RWPE2 (cell line): Measurements from ENCODE around the gene CNTNAP5.

Experiments
- ATAC-seq: fragments of 200-7000 bp; cut with Tn5 transposase; 3 replicates; pipeline ENCODE4 v1.9.1; 2021; ENCODE audit warnings: low read depth
- DNase-seq: peaks from one replicate; pipeline ENCODE4 v3.0.0-alpha.2; 2020; ENCODE audit warnings: low spot score
- H3K27ac ChIP-seq: fragments of 450-650 bp; 2 replicates; pipeline ENCODE4 v1.5.1; 2017; ENCODE audit warnings: mild to moderate bottlenecking; ENCODE audit not compliant: poor library complexity, severe bottlenecking
- H3K27me3 ChIP-seq: fragments of 250-450 bp; sonication (Bioruptor Pico); 2 replicates; pipeline ENCODE4 v1.5.1; 2021; ENCODE audit warnings: mild to moderate bottlenecking, moderate library complexity; ENCODE audit not compliant: insufficient read depth, poor library complexity, severe bottlenecking
- H3K36me3 ChIP-seq: fragments of 250-450 bp; sonication (Bioruptor Pico); 2 replicates; pipeline ENCODE4 v1.5.1; 2020; ENCODE audit warnings: low read depth, mild to moderate bottlenecking, moderate library complexity
- H3K4me1 ChIP-seq: fragments of 250-450 bp; sonication (Bioruptor Pico); 2 replicates; pipeline ENCODE4 v1.5.1; 2021; ENCODE audit warnings: mild to moderate bottlenecking, moderate library complexity; ENCODE audit not compliant: insufficient read depth, poor library complexity, severe bottlenecking
- H3K4me3 ChIP-seq: fragments of 250-450 bp; sonication (Bioruptor Pico); 2 replicates; pipeline ENCODE4 v1.5.1; 2021; ENCODE audit warnings: mild to moderate bottlenecking, moderate library complexity; ENCODE audit not compliant: severe bottlenecking
- H3K9me3 ChIP-seq: fragments of 250-450 bp; sonication (Bioruptor Pico); 2 replicates; pipeline ENCODE4 v1.5.1; 2021; ENCODE audit warnings: mild to moderate bottlenecking, moderate library complexity; ENCODE audit not compliant: severe bottlenecking
- TF ChIP-seq, protein P1 (sequence below): fragments of 450-650 bp; IDR thresholded peaks from one replicate; pipeline ENCODE4 v1.5.1; 2017; ENCODE audit warnings: mild to moderate bottlenecking, moderate library complexity; ENCODE audit not compliant: poor library complexity, severe bottlenecking

The CNTNAP5 gene

GRCh38 chr2:124308319-124309062 lies 283.4 kb downstream of the CNTNAP5 start:
- Histone ChIP-seq H3K36me3 (no peaks in the 10 kb centered on the region), H3K4me3 (no peak overlapping the region), H3K27me3 (no peaks in the 10 kb centered on the region), H3K4me1 (no peaks in the 10 kb centered on the region), H3K27ac (no peak overlapping the region), H3K9me3 (no peaks in the 10 kb centered on the region)
- DNase-seq (no peak), ATAC-seq (no peak)
- TF ChIP-seq, protein P1, sequence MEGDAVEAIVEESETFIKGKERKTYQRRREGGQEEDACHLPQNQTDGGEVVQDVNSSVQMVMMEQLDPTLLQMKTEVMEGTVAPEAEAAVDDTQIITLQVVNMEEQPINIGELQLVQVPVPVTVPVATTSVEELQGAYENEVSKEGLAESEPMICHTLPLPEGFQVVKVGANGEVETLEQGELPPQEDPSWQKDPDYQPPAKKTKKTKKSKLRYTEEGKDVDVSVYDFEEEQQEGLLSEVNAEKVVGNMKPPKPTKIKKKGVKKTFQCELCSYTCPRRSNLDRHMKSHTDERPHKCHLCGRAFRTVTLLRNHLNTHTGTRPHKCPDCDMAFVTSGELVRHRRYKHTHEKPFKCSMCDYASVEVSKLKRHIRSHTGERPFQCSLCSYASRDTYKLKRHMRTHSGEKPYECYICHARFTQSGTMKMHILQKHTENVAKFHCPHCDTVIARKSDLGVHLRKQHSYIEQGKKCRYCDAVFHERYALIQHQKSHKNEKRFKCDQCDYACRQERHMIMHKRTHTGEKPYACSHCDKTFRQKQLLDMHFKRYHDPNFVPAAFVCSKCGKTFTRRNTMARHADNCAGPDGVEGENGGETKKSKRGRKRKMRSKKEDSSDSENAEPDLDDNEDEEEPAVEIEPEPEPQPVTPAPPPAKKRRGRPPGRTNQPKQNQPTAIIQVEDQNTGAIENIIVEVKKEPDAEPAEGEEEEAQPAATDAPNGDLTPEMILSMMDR = no peak

- ATAC-seq (0 out of 3 replicates have a peak, but pooled peaks have one; percentile 33), DNase-seq (no peak)
- no peaks in the 10 kb centered on the region for H3K9me3 ChIP-seq
- no peaks in the 10 kb centered on the region for H3K36me3 ChIP-seq
- TF ChIP-seq, protein P1 = no peak
- no peak overlapping the region for H3K27ac ChIP-seq
- H3K4me1 ChIP-seq = no peaks in the 10 kb centered on the region
- no peak overlapping the region for H3K4me3 ChIP-seq
- H3K27me3 ChIP-seq = no peaks in the 10 kb centered on the region
Observed at GRCh38 chr2:124309563-124310138, 284.6 kb downstream of the CNTNAP5 start.

DNA sequence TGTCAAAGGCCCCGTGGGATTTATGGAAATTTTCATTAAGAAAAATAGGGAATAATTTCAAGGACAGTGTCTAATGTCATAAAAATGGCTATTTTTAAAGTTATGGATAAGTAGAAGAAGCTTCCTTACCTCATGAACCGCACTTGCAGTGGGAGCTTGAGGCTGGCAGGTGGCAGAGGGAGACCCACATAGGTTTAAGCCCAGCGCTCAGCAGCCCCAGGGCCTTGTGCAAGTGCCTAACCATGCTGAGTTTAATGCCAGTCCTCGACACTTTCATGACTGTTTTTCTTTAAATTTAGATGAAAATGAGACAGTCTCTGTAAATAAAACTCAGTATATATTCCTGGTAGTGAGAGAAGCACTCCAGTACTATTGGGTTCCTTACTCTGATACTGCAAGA lies 285.6 kb downstream of the CNTNAP5 start:
- ATAC-seq = no peak
- DNase-seq = no peak
- Histone ChIP-seq H3K36me3 (no peaks in the 10 kb centered on the region), H3K4me1 (no peaks in the 10 kb centered on the region), H3K9me3 (no peaks in the 10 kb centered on the region), H3K27ac (no peak overlapping the region), H3K27me3 (no peaks in the 10 kb centered on the region), H3K4me3 (no peak overlapping the region)
- TF ChIP-seq, protein P1 = no peak

DNA sequence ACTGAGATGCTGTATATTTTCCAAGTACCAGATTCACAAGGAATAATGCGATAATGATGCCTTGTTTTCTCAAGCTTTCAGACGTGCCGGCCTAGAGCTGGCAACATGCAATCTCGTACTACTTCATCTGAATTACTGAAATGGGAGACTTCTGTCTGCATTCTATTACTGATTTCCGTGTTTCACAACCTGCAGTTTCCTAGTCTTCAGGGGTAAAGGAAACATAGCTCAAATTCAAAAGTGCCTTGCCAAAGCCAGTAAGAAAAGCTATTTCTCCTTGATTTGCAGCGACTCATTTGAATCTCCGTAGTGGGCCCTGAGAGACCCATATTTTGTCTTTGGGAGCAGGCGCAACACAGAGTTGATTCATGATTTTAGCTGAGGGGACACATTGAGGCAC lies 289.0 kb downstream of the CNTNAP5 start:
- H3K4me3 ChIP-seq = no peak overlapping the region
- ATAC-seq (no peak), DNase-seq (no peak)
- H3K27ac ChIP-seq = no peak overlapping the region
- H3K9me3 ChIP-seq = no peaks in the 10 kb centered on the region
- TF ChIP-seq, protein P1 = no peak
- H3K27me3 ChIP-seq = no peaks in the 10 kb centered on the region
- H3K36me3 ChIP-seq = no peaks in the 10 kb centered on the region
- no peaks in the 10 kb centered on the region for H3K4me1 ChIP-seq
